ENCODE results near the gene MAEA. TPM values are rescaled to one million over a fixed set of nuclear protein-coding genes. Genes with fewer than 3 reads are reported as not detected.

The MAEA gene
- polyA plus RNA-seq, 2 of the 4 experiments (the other 2 are of a cell fraction) = 46.1 to 58.4 TPM

- no peak overlapping the region for H3K27ac ChIP-seq
- no peaks in the 10 kb centered on the region for H3K9me3 ChIP-seq
- ATAC-seq (no peak), DNase-seq (ENCODE audit: low read depth in 1 of 2, low spot score in 1 of 2) (no peak), FAIRE-seq (no peak)
- no peaks in the 10 kb centered on the region for H3K4me1 ChIP-seq
- TF ChIP-seq ZSCAN20 (CRISPR knock-in tag; IDR thresholded peaks at IDR 0.05) (no peak), TP53 (CRISPR knock-in tag; IDR thresholded peaks at IDR 0.05) (no peak), RARB (CRISPR knock-in tag; IDR thresholded peaks at IDR 0.05) (no peak), ZNF302 (CRISPR knock-in tag; IDR thresholded peaks at IDR 0.05) (no peak), RFX5 (IDR thresholded peaks at IDR 0.05) (no peak), NFE2L2 (conservative IDR thresholded peaks at IDR 0.05; ENCODE audit: low read length) (no peak), MAFK (IDR thresholded peaks at IDR 0.05; ENCODE audit: partially characterized antibody) (no peak), CBX2 (IDR thresholded peaks at IDR 0.05; ENCODE audit: borderline replicate concordance, low read depth) (no peak), E2F6 (IDR thresholded peaks at IDR 0.05; ENCODE audit: borderline replicate concordance, low read depth) (no peak), HOXA7 (CRISPR knock-in tag; IDR thresholded peaks at IDR 0.05) (no peak), BHLHE40 (IDR thresholded peaks at IDR 0.05; ENCODE audit: low read depth, low read length) (no peak), POLR2A (IDR thresholded peaks at IDR 0.05; ENCODE audit: low read length) (no peak), SREBF2 (IDR thresholded peaks at IDR 0.05) (no peak)
- no peak overlapping the region for H3K4me3 ChIP-seq
- POLR2A ChIA-PET = no interaction called here
- CTCF ChIA-PET = interaction anchor here (0.6 to 1.2 kb wide), 2 partner anchors 13 to 87 kb away, joined by 3 read pairs; no protein-coding TSS in a partner anchor
- no peak overlapping the region for H3K4me2 ChIP-seq
- WGBS (ENCODE audit: missing lambda C conversion rate) = 97% methylated on average over 38 of the region's 38 CpGs
Observed at GRCh38 chr4:1339489-1339888, 49.8 kb downstream of the MAEA start.

DNA sequence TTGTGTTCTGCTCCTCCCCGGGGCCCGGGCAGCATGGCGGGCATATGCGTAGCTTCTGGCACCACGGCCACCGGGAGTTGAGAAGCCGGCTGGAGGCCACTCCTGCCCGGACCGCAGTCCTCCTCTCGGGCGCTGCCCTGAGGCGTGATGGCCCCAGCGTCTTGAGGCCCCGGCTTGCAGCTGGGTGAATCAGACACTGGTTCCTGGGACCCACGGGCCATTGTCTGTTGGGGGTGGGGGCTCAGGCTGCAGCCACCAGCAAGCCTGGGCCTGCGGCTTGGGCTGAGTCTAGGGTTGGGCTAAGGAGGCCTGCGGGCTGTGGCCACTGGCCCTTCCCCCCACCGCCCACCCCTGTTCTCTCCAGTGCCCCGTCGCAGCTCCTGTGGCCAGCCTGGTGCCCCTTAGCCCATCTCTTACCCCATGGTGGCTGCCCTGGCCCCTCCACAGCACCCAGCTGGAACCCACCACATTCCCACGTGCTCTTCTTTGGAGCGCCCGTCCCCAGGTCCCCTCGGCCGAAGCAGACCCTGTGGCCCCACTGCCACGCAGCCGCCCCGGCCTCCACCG is 50.6 kb downstream of the MAEA start:
- TF ChIP-seq CBX2 (IDR thresholded peaks at IDR 0.05; ENCODE audit: borderline replicate concordance, low read depth) (no peak), RAD21 (conservative IDR thresholded peaks at IDR 0.05 in 1 of 2, IDR thresholded peaks at IDR 0.05 in 1 of 2) (no peak), MAZ (IDR thresholded peaks at IDR 0.05; ENCODE audit: borderline replicate concordance, low read depth, low read length) (no peak), RCOR1 (IDR thresholded peaks at IDR 0.05; ENCODE audit: low read depth, low read length) (no peak), POLR2A (IDR thresholded peaks at IDR 0.05; ENCODE audit: low read length) (no peak), HDAC2 (IDR thresholded peaks at IDR 0.05) (no peak), HOXA7 (CRISPR knock-in tag; IDR thresholded peaks at IDR 0.05) (no peak), SREBF2 (IDR thresholded peaks at IDR 0.05) (no peak), FOSB (CRISPR knock-in tag; IDR thresholded peaks at IDR 0.05) (no peak), JUNB (IDR thresholded peaks at IDR 0.05) (no peak), E2F6 (IDR thresholded peaks at IDR 0.05; ENCODE audit: borderline replicate concordance, low read depth) (no peak), MAFK (IDR thresholded peaks at IDR 0.05; ENCODE audit: partially characterized antibody) (no peak), HMGXB4 (CRISPR knock-in tag; IDR thresholded peaks at IDR 0.05; ENCODE audit: borderline replicate concordance) (no peak), ZFP36 (IDR thresholded peaks at IDR 0.05; ENCODE audit: borderline replicate concordance, partially characterized antibody) (no peak), MAX (IDR thresholded peaks at IDR 0.05) (no peak), TFCP2L1 (CRISPR knock-in tag; IDR thresholded peaks at IDR 0.05) (no peak), JUN (IDR thresholded peaks at IDR 0.05) (no peak)
- ATAC-seq (no peak), FAIRE-seq (no peak), DNase-seq (ENCODE audit: low read depth in 1 of 2, low spot score in 1 of 2) (no peak)
- H3K4me1 ChIP-seq = no peaks in the 10 kb centered on the region; the same call in 2 of the 3 replicates
- ChIA-PET POLR2A (no interaction called here), CTCF (interaction anchor here (0.6 to 1.2 kb wide), 3 partner anchors 12 to 88 kb away, joined by 3 read pairs; no protein-coding TSS in a partner anchor)
- no peaks in the 10 kb centered on the region for H3K9me3 ChIP-seq
- no peak overlapping the region for H3K27ac ChIP-seq
- no peak overlapping the region for H3K4me2 ChIP-seq
- WGBS (ENCODE audit: missing lambda C conversion rate) = 90% methylated on average over 19 of the region's 29 CpGs
- H3K4me3 ChIP-seq = no peak overlapping the region

Measured in A549 (cell line).